SJCRH30 (cell line): Measurements from ENCODE around the gene GID8. TPM values are rescaled to one million over a fixed set of nuclear protein-coding genes. Genes with fewer than 3 reads are reported as not detected.

ENCODE experiments used
- DNase-seq, 2 experiments: peaks; one replicate each; pipeline ENCODE4 v3.0.0-alpha.2; 2015 to 2020
- H3K27ac ChIP-seq: fragments of 250-450 bp; sonication (Bioruptor Pico); 2 replicates; pipeline ENCODE4 v1.5.1; 2020; ENCODE audit warnings: mild to moderate bottlenecking, moderate library complexity
- H3K27me3 ChIP-seq: fragments of 250-450 bp; sonication (Bioruptor Pico); 2 replicates; pipeline ENCODE4 v1.5.1; 2020; ENCODE audit warnings: mild to moderate bottlenecking, moderate library complexity
- H3K36me3 ChIP-seq: fragments of 250-450 bp; sonication (Bioruptor Pico); 2 replicates; pipeline ENCODE4 v1.5.1; 2020; ENCODE audit warnings: mild to moderate bottlenecking, moderate library complexity
- H3K4me1 ChIP-seq: fragments of 250-450 bp; sonication (Bioruptor Pico); 2 replicates; pipeline ENCODE4 v1.5.1; 2020; ENCODE audit warnings: mild to moderate bottlenecking, moderate library complexity
- H3K4me3 ChIP-seq: fragments of 250-450 bp; sonication (Bioruptor Pico); 2 replicates; pipeline ENCODE4 v1.5.1; 2020; ENCODE audit warnings: mild to moderate bottlenecking, moderate library complexity
- H3K9me3 ChIP-seq: fragments of 250-450 bp; sonication (Bioruptor Pico); replicated peaks from 2 replicates; pipeline ENCODE4 v1.5.1; 2020; ENCODE audit warnings: mild to moderate bottlenecking, moderate library complexity
- total RNA-seq: library from RNA; depleted of rRNA; stranded (reverse); fragments of >200 nt; shearing (Covaris generic); gene quantifications from 2 replicates; pipeline ENCODE4 v1.2.3, GENCODE V29; 2014

The GID8 gene
- total RNA-seq, 1 experiment from 2014 or later = 109 TPM

DNA sequence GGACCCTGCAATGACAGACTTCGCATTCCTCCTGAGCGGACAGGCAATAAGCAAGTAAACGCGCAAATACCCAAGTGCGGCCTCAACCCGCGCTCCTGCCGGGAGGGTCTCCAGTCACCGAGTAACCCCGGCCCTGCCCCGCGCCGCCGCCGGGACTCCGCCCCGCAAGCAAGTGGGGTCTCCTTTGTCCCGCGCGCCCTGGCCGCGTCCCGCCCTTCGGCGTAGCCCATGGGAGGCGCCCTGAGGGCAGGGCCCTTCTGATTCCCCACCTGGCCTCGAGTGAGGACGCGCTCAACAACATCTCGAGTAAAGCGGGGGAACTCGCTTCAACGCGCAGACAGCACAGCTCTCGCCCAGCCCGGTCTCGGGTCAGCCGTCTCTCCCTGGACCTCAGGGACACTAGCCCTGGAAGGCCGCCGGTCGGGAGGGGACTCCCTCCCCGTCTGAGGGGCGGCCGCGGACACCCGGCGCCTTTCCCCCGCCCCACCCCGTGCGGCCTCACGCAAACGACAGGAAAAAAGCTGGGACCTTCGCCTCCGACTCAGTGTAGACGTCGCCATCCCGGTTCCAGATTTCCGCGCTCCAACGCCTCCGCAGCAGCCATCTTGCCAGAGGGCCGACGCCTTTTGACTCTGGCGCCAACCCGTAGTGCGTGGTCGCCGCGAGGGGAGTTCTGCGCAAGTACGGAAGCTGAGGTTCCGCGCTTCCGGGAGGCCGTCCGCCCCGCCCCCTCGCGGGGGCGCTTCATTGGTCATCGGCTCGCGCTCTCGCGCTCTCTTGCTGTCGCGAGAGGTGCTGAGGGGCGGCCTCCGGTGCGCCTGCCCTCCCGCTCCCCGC lies 461 bp upstream of the GID8 start:
- H3K27ac ChIP-seq = peak overlapping the region; percentile 95
- peaks cover 57% of the 10 kb centered on the region for H3K36me3 ChIP-seq
- no peaks in the 10 kb centered on the region for H3K9me3 ChIP-seq
- H3K27me3 ChIP-seq = no peaks in the 10 kb centered on the region
- peaks cover 12% of the 10 kb centered on the region for H3K4me1 ChIP-seq
- peak overlapping the region; percentile 99 for H3K4me3 ChIP-seq
- peak; percentile 99 to 100 for DNase-seq

DNA sequence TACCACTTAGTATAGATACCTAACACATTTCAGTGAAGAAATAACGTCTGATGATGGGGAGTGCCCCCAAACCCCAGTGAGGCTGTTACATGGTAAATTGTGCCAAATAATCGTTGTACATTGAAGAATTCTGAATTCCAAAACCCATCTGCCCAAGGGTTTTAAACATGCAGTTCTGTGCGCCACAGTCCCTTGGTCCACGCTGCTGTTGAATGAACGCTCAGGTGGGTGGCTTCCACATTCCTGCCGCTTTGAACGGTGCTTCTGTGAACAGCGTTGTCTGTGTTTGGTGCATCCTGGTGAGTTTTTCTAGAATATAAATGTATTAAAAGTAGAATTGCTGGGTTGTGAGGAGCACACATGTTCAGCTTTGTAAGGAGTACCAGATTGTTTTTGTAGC lies 2.9 kb downstream of the GID8 start:
- H3K9me3 ChIP-seq = no peaks in the 10 kb centered on the region
- H3K27me3 ChIP-seq = no peaks in the 10 kb centered on the region
- peaks cover 12% of the 10 kb centered on the region for H3K4me1 ChIP-seq
- DNase-seq = no peak
- H3K27ac ChIP-seq = no peak overlapping the region
- H3K36me3 ChIP-seq = peaks cover 56% of the 10 kb centered on the region
- H3K4me3 ChIP-seq = no peak overlapping the region

DNA sequence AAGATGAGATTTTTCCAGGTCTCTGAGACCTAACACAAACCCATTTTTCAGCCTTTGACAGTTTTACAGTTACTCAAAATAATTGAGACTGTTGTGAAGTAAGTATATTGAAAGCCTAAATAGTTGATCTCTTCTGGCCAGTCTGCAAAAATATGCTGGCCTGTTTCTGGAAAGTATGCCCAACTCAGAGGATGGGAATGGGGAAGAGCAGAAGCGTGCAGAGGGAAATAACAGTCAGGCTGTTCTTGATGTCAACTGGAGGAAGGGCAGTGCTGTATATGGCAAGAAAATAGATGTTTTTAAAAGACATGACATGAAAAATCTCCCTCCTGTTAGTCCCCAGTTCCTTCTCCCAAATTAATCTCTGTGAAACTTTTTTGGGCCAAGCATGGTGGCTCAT lies 3.8 kb downstream of the GID8 start:
- Histone ChIP-seq H3K36me3 (peaks cover 59% of the 10 kb centered on the region), H3K27ac (no peak overlapping the region), H3K4me3 (no peak overlapping the region), H3K9me3 (no peaks in the 10 kb centered on the region), H3K4me1 (peaks cover 6% of the 10 kb centered on the region), H3K27me3 (no peaks in the 10 kb centered on the region)
- DNase-seq = no peak

DNA sequence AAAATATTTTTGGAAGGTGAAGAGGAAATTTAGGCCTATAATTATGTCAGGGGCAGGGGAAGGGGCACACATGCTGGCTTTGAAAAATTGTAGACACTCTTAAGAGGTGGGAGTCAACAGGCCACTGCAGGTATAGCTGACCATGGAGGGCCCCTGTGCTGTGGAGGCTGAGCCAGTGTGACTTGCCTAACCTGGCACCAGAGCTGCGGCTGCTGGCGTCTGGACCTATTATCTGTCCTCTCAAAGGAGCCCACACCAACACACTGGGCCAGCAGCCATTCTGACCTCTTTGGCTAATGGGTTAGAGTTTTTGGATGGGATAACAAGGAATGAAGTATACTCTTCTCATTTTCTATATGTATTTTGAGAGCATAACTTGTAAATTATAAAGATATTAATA lies 4.5 kb downstream of the GID8 start:
- no peak for DNase-seq
- H3K9me3 ChIP-seq = no peaks in the 10 kb centered on the region
- H3K4me3 ChIP-seq = no peak overlapping the region
- H3K27me3 ChIP-seq = no peaks in the 10 kb centered on the region
- H3K36me3 ChIP-seq = peaks cover 66% of the 10 kb centered on the region
- H3K4me1 ChIP-seq = peaks cover 6% of the 10 kb centered on the region
- H3K27ac ChIP-seq = no peak overlapping the region

DNA sequence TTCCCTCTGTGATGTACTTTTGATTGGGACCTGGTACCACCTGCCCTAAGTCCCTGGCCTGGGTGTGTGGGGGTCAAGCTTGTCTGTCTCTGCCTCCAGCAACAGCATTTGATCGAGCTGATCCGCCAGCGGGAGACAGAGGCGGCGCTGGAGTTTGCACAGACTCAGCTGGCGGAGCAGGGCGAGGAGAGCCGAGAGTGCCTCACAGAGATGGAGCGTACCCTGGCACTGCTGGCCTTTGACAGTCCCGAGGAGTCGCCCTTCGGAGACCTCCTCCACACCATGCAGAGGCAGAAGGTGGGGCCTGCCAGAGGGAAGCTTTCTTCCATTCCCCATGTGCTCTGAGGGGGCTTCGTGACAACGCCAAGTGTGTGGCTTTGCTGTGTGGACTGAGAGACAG lies 5.4 kb downstream of the GID8 start:
- Histone ChIP-seq H3K27me3 (no peaks in the 10 kb centered on the region), H3K4me1 (peaks cover 6% of the 10 kb centered on the region), H3K27ac (no peak overlapping the region), H3K4me3 (no peak overlapping the region), H3K9me3 (no peaks in the 10 kb centered on the region), H3K36me3 (peaks cover 75% of the 10 kb centered on the region)
- no peak for DNase-seq

DNA sequence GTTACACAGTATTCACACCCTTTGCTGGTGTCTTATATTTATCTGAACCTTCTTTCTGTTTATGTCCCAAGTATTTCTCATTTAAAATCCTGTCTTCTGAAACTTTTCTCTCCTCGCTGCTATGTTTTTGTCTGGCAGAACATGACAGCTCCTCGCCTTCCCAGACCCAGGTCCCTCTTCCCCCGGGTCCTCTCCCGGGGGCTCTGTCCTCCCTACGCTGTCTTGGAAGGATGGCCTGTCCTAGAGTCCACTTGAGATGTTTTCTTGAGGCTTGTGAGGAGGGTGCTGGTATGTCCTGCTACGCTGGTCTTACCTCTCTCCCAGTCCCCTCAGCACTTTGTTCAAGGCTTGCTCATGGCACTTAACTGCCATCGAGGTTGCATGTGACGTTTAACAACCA lies 6.2 kb downstream of the GID8 start:
- H3K9me3 ChIP-seq = no peaks in the 10 kb centered on the region
- no peak overlapping the region for H3K4me3 ChIP-seq
- peaks cover 83% of the 10 kb centered on the region for H3K36me3 ChIP-seq
- H3K27ac ChIP-seq = no peak overlapping the region
- H3K27me3 ChIP-seq = no peaks in the 10 kb centered on the region
- no peak for DNase-seq
- H3K4me1 ChIP-seq = peaks cover 6% of the 10 kb centered on the region

DNA sequence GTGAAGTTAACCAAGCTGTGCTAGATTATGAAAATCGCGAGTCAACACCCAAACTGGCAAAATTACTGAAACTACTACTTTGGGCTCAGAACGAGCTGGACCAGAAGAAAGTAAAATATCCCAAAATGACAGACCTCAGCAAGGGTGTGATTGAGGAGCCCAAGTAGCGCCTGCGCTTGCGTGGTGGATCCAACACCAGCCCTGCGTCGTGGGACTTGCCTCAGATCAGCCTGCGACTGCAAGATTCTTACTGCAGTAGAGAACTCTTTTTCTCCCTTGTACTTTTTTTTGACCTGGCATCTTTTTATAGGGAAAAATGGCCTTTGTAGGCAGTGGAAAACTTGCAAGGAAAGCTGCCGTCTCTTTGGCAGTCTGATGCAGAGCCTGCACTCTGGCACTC lies 6.8 kb downstream of the GID8 start:
- Histone ChIP-seq H3K4me3 (no peak overlapping the region), H3K9me3 (no peaks in the 10 kb centered on the region), H3K27me3 (no peaks in the 10 kb centered on the region), H3K27ac (no peak overlapping the region), H3K4me1 (peaks cover 1% of the 10 kb centered on the region), H3K36me3 (peaks cover 85% of the 10 kb centered on the region)
- no peak for DNase-seq

DNA sequence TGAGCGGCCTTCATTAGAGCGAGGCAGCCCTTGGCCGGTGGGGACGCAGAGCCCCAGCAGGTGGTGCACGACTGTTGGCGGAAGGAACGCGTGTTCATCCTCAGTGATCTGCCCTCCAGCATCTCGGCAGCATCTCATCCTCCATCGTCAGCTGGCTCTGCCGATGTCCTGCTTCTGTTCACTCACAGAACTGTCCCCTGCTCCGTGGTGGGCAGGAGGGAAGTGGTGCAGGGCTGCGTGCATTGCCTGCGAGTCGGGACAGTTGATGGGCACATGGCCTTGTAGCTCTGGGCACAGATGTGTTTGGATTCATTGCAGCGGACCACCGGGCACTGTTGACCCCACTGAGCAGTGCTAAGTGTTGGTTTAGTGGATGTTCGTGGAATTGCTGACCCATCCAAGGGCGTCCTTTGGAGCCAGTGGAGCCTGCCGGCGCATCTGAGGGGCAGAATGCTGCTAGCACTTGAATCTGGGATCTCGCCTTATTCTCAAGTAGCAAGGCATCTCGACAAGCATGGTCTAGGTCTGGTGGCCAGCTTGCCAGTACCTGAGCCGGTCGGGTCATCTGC lies 7.9 kb downstream of the GID8 start:
- no peaks in the 10 kb centered on the region for H3K27me3 ChIP-seq
- DNase-seq = no peak
- H3K4me3 ChIP-seq = no peak overlapping the region
- no peaks in the 10 kb centered on the region for H3K9me3 ChIP-seq
- H3K36me3 ChIP-seq = peaks cover 91% of the 10 kb centered on the region
- H3K4me1 ChIP-seq = no peaks in the 10 kb centered on the region
- no peak overlapping the region for H3K27ac ChIP-seq

DNA sequence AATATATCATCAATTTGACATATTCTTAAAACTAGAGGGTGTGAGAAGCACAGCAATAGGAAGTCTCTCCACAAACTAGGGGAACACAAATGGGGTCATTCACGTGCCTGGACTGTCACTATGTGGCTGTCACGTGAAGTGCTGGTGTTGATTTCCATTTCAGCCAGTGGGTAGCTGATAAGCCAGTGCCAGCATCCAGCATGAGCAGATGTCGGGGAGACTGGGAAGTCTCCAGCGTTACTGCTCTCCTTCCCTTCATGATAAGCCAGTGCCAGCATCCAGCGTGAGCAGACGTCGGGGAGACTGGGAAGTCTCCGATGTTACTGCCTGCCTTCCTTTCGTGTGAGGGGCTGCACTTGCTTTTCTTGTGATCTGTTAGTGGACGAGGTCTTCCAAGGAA lies 9.0 kb downstream of the GID8 start:
- no peak overlapping the region for H3K4me3 ChIP-seq
- H3K36me3 ChIP-seq = peaks cover 80% of the 10 kb centered on the region

DNA sequence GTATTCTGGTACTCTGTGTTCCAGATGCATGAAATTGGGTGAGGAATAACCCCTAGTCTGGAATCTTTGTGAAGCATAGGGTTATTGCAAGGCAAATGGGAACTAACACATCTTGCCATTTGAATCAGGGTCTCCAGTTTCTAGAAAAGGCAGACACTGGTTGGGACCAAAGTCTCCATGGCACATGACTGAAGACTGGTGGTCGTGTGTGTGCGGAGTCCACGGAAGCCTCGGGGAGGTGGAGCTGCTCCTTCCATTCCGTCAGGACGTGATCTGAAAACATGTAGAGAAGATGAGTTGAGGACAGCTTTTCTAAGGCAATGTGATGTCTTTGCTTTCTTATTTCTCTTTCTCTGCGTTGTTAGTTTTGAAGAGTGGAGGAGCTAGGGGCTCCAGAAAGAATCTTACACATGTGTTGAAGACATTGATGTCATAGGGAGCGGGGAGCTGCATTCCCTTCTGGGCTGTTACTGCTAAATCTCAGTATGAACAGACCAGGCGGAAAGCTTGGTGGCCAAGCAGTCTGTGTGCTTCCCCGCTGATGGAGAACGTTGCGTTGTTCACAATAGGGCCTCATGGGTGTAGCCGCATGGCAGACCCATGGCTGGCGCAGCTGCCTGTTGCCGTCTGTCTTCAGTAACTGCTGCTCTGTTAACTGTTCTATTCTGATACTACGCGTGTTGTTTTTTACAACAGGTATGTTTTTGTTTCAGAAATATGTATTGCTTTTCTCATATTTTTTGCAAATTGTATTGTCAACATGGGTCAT lies 9.8 kb downstream of the GID8 start:
- no peak overlapping the region for H3K4me3 ChIP-seq
- no peaks in the 10 kb centered on the region for H3K27me3 ChIP-seq
- no peaks in the 10 kb centered on the region for H3K9me3 ChIP-seq
- H3K27ac ChIP-seq = no peak overlapping the region
- H3K4me1 ChIP-seq = no peaks in the 10 kb centered on the region
- peaks cover 79% of the 10 kb centered on the region for H3K36me3 ChIP-seq
- DNase-seq = no peak

More for the DNA sequence above, 9.0 kb downstream of the GID8 start:
- Histone ChIP-seq H3K27ac (no peak overlapping the region), H3K9me3 (no peaks in the 10 kb centered on the region), H3K4me1 (no peaks in the 10 kb centered on the region), H3K27me3 (no peaks in the 10 kb centered on the region)
- no peak for DNase-seq

DNA sequence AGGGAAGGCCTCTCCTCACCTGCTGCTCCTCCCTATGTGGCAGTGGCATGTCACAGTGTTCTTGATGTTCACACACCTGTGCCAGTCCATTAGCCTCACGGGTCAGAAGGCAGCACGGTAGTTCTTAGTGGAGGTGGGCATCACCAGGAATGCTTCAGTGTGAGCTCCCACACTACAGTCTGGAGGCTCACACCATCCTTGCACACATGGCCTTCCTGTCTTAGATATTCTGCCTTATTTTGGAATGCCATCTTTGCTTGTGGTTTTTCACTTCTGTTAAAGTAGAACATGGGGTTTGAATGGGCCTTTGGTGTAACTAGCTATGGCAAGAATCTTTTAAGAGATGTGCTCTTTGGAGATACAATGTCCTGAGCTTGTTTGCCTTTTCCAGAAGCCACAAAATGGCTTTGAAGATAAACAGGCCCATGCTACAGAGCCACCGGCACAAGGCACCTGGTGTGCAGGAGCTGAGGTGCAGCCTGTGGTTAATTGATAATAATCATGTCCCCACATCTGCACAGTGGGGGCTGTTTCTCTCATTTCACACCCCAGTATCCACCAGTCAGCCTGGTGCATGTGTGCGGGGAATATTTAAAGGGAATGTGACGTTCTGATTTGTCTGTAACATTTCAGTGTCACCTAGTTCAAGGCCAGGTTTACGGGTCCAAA lies 11.3 kb downstream of the GID8 start:
- no peaks in the 10 kb centered on the region for H3K27me3 ChIP-seq
- peaks cover 64% of the 10 kb centered on the region for H3K36me3 ChIP-seq
- H3K4me1 ChIP-seq = peaks cover 8% of the 10 kb centered on the region
- no peak overlapping the region for H3K4me3 ChIP-seq
- no peaks in the 10 kb centered on the region for H3K9me3 ChIP-seq
- DNase-seq = no peak
- no peak overlapping the region for H3K27ac ChIP-seq

DNA sequence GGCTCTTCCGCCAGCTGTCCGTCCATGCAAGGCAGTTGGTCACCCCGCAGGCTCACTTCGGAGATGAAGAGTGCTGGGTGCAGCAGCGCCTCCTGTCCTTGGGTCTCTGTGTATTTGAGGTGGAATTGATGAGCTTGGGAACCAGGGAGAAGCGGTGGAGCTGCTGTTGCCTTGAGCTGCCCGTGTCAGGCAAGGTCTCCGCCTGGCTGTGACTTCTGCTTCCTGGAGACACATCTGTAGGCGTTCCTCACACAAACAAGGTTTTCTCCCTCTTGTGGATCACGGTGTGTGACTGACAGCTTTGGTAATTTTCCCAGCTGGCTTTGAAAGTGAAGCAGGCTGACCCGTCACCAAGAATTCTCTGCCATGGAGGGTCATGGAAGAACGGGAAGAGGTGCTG lies 12.0 kb downstream of the GID8 start:
- no peak overlapping the region for H3K27ac ChIP-seq
- H3K36me3 ChIP-seq = peaks cover 57% of the 10 kb centered on the region
- H3K4me3 ChIP-seq = no peak overlapping the region
- H3K9me3 ChIP-seq = no peaks in the 10 kb centered on the region
- peaks cover 13% of the 10 kb centered on the region for H3K4me1 ChIP-seq
- no peaks in the 10 kb centered on the region for H3K27me3 ChIP-seq
- DNase-seq = no peak

DNA sequence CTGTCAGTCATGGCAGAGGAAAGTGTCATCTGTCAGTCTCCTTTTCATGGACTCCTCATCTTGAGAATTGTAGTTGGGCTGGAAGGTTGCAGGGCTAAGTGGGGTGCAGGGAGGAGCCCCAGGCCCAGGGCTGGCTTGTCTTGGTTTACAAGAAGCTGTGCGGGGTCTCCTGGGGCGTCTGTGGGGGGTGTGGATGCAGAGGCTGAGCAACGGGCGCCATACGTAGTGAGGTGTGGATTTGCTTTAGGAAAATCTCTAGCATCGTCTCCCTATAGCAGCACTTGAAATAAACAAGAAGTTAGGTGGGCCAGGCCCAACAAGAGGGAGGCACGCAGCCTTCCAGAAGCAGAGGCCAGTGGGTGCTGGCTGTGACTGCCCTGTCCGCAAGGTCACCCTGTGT lies 12.8 kb downstream of the GID8 start:
- Histone ChIP-seq H3K27ac (no peak overlapping the region), H3K27me3 (no peaks in the 10 kb centered on the region), H3K36me3 (peaks cover 49% of the 10 kb centered on the region), H3K9me3 (no peaks in the 10 kb centered on the region), H3K4me3 (no peak overlapping the region), H3K4me1 (peaks cover 13% of the 10 kb centered on the region)
- DNase-seq = no peak

DNA sequence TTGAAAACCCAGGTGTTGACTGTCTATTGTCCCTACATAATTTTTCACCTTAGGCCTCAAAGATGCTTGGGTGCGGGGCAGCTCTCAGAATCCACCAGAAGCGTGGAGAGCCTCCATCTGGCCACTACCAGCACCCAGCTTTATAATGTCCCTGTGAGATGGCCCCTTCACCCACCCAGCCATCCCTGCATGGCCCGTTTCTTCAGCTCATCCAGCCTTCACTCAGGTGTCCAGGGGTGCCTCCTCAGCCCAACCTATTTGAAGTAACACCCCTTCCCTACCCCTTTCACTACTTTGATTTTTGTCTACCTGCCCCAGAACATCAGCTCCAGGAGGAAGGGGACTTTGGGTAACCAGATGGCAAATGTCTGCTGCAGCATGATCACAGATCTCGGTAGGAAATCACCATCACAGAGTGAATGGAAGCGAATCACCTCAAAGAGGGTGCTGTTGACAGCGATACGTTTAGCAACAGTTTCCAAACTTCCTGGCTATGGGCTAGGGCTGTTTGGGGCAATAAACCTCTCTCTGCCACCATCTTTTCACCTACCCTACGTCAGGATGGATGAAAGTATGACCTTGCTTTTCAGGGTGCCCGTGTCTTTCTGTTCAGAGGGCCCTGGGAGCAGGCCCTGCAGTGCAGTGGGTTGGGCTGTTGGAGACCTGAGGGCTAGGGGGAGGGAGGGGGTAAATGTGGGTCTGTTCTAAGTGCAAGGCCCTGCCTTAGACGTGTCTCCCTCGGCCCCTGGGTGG lies 13.4 kb downstream of the GID8 start:
- H3K27ac ChIP-seq = no peak overlapping the region
- no peaks in the 10 kb centered on the region for H3K9me3 ChIP-seq
- H3K4me3 ChIP-seq = no peak overlapping the region
- peaks cover 13% of the 10 kb centered on the region for H3K4me1 ChIP-seq
- H3K36me3 ChIP-seq = peaks cover 44% of the 10 kb centered on the region
- DNase-seq = no peak
- H3K27me3 ChIP-seq = no peaks in the 10 kb centered on the region
